SK-N-SH (cell line): ENCODE results near the gene PPIC. TPM values are rescaled to one million over a fixed set of nuclear protein-coding genes. Genes with fewer than 3 reads are reported as not detected.

Experiments
- CTCF ChIA-PET: fragments of 300-600, 350-600 bp; formaldehyde crosslinking; extraction: SDS; loops from one replicate; lab custom pipeline; 2021; lab: Yijun Ruan, JAX
- POLR2A ChIA-PET: fragments of 350-600 bp; sonication (Branson Sonifier 250); formaldehyde crosslinking; extraction: SDS; loops from one replicate; lab custom pipeline; 2020; ENCODE audit warnings: antibody characterized with exemption, inconsistent platforms; lab: Yijun Ruan, JAX
- DNase-seq: peaks from one replicate; pipeline ENCODE4 v3.0.0; 2012
- H2AFZ ChIP-seq: fragments of 200-600 bp; sonication (generic); 2 replicates; pipeline ENCODE4 v1.8.1; 2016; ENCODE audit warnings: antibody characterized with exemption, mild to moderate bottlenecking, low read depth
- H3F3A ChIP-seq: fragments of 200-600 bp; sonication (generic); replicated peaks from 2 replicates; pipeline ENCODE3; 2016; ENCODE audit warnings: antibody characterized with exemption, mild to moderate bottlenecking; ENCODE audit not compliant: insufficient read depth
- H3K27ac ChIP-seq, 2 experiments: fragments of 200-500 bp in 1 of 2; fragments of 200-600 bp in 1 of 2; sonication (Bioruptor generic) in 1 of 2; sonication (generic), shearing (Covaris generic) in 1 of 2; 2 replicates each; pipeline versions ENCODE4 v1.5.1 to v1.6.1; 2014 to 2016; ENCODE audit warnings: low read depth in 2 of 2, inconsistent platforms in 1 of 2, low read length in 1 of 2, mild to moderate bottlenecking in 1 of 2, mixed read lengths in 1 of 2
- H3K27me3 ChIP-seq: fragments of 200-600 bp; sonication (generic), shearing (Covaris generic); 2 replicates; pipeline ENCODE4 v1.6.1; 2016; ENCODE audit warnings: mixed run types; ENCODE audit not compliant: insufficient read depth
- H3K36me3 ChIP-seq, 2 experiments: fragments of 200-500 bp in 1 of 2; fragments of 200-600 bp in 1 of 2; sonication (Bioruptor generic) in 1 of 2; sonication (generic) in 1 of 2; replicated peaks in 1 of 2; 2 replicates each; pipeline versions ENCODE3 to v1.5.1; 2014 to 2016; ENCODE audit warnings: low read length in 1 of 2, mild to moderate bottlenecking in 1 of 2; ENCODE audit not compliant: insufficient read depth in 2 of 2, control insufficient read depth in 1 of 2
- H3K4me1 ChIP-seq, 2 experiments: fragments of 200-500 bp in 1 of 2; fragments of 200-600 bp in 1 of 2; sonication (Bioruptor generic) in 1 of 2; sonication (generic), shearing (Covaris generic) in 1 of 2; 2 replicates each; pipeline versions ENCODE4 v1.5.1 to v1.6.1; 2014 to 2016; ENCODE audit warnings: low read depth in 1 of 2, low read length in 1 of 2, mixed run types in 1 of 2; ENCODE audit not compliant: insufficient read depth in 2 of 2, control insufficient read depth in 1 of 2
- H3K4me2 ChIP-seq: fragments of 200-600 bp; sonication (generic), shearing (Covaris generic); 2 replicates; pipeline ENCODE4 v1.6.1; 2017; ENCODE audit warnings: mixed run types
- H3K4me3 ChIP-seq, 2 experiments: fragments of 200-500 bp in 1 of 2; fragments of 200-600 bp in 1 of 2; sonication (Bioruptor generic) in 1 of 2; sonication (generic), shearing (Covaris generic) in 1 of 2; 2 replicates each; pipeline versions ENCODE4 v1.5.1 to v1.8.1; 2014 to 2016; ENCODE audit warnings: low read depth in 2 of 2, inconsistent platforms in 1 of 2, low read length in 1 of 2, mild to moderate bottlenecking in 1 of 2, mixed read lengths in 1 of 2, moderate library complexity in 1 of 2
- H3K79me2 ChIP-seq: fragments of 200-600 bp; sonication (generic); 2 replicates; pipeline ENCODE4 v1.8.1; 2017; ENCODE audit warnings: mild to moderate bottlenecking; ENCODE audit not compliant: insufficient read depth
- H3K9ac ChIP-seq: fragments of 200-600 bp; sonication (generic); 2 replicates; pipeline ENCODE4 v1.6.1; 2017; ENCODE audit warnings: mixed run types
- H3K9me2 ChIP-seq: fragments of 200-600 bp; sonication (generic); 2 replicates; pipeline ENCODE4 v1.6.1; 2017; ENCODE audit warnings: mixed run types
- H3K9me3 ChIP-seq: fragments of 200-600 bp; sonication (generic); 2 replicates; pipeline ENCODE4 v1.6.1; 2017; ENCODE audit warnings: mixed run types, mild to moderate bottlenecking, moderate library complexity
- H4K20me1 ChIP-seq: fragments of 200-600 bp; sonication (generic); 2 replicates; pipeline ENCODE4 v1.6.1; 2017; ENCODE audit warnings: mild to moderate bottlenecking, mixed run types; ENCODE audit not compliant: insufficient read depth
- CHD2 ChIP-seq: fragments of 150-350 bp; IDR thresholded peaks from 2 replicates; pipeline ENCODE4 v1.6.1; 2018; ENCODE audit warnings: low read length; ENCODE audit not compliant: partially characterized antibody
- ELF1 ChIP-seq: IDR thresholded peaks from 2 replicates; pipeline ENCODE4 v1.4.0; 2012
- EP300 ChIP-seq, 2 experiments: IDR thresholded peaks; 2 replicates each; pipeline versions ENCODE4 v1.4.0 to v1.6.1; 2012; ENCODE audit warnings: borderline replicate concordance in 1 of 2, low read depth in 1 of 2, low read length in 1 of 2
- EZH2phosphoT487 ChIP-seq: fragments of 200-600 bp; sonication (generic); IDR thresholded peaks from 2 replicates; pipeline ENCODE4 v1.6.1; 2017; ENCODE audit warnings: low read depth, mixed run types, mild to moderate bottlenecking, antibody characterized with exemption, moderate library complexity, borderline replicate concordance
- FOXJ3 ChIP-seq: sonication (generic); formaldehyde crosslinking; IDR thresholded peaks from 2 replicates; pipeline ENCODE4 v1.5.1; 2020; ENCODE audit warnings: mild to moderate bottlenecking, missing genetic modification reagents
- GATA2 ChIP-seq: sonication (generic); formaldehyde crosslinking; IDR thresholded peaks from 2 replicates; pipeline ENCODE4 v1.5.0; 2020; ENCODE audit warnings: mild to moderate bottlenecking, missing genetic modification reagents
- JUND ChIP-seq: IDR thresholded peaks from 2 replicates; pipeline ENCODE4 v1.4.0; 2012
- MEF2A ChIP-seq: IDR thresholded peaks from 2 replicates; pipeline ENCODE4 v1.4.0; 2012; ENCODE audit warnings: low read depth, borderline replicate concordance
- MXI1 ChIP-seq: IDR thresholded peaks from 2 replicates; pipeline ENCODE4 v1.6.1; 2012; ENCODE audit warnings: mild to moderate bottlenecking, low read depth, low read length, improper control_type of control experiment
- NRF1 ChIP-seq: IDR thresholded peaks from 2 replicates; pipeline ENCODE4 v1.6.1; 2012; ENCODE audit warnings: low read depth, mild to moderate bottlenecking, low read length
- RAD21 ChIP-seq: IDR thresholded peaks from 2 replicates; pipeline ENCODE4 v1.6.1; 2012; ENCODE audit warnings: mild to moderate bottlenecking, low read length
- RCOR1 ChIP-seq: fragments of 150-350 bp; IDR thresholded peaks from 2 replicates; pipeline ENCODE4 v1.6.1; 2017; ENCODE audit warnings: antibody characterized with exemption, low read length
- REST ChIP-seq: IDR thresholded peaks from 2 replicates; pipeline ENCODE4 v1.6.1; 2012; ENCODE audit warnings: mild to moderate bottlenecking, low read depth, low read length, moderate library complexity
- RXRA ChIP-seq: IDR thresholded peaks from 2 replicates; pipeline ENCODE4 v1.4.0; 2012; ENCODE audit warnings: low read depth, mild to moderate bottlenecking, borderline replicate concordance
- SMC3 ChIP-seq: IDR thresholded peaks from 2 replicates; pipeline ENCODE4 v1.6.1; 2012; ENCODE audit warnings: low read depth, low read length, improper control_type of control experiment
- TAF1 ChIP-seq: IDR thresholded peaks from 2 replicates; pipeline ENCODE4 v1.6.1; 2012; ENCODE audit warnings: low read depth, mild to moderate bottlenecking, low read length, moderate library complexity, borderline replicate concordance
- TCF12 ChIP-seq: IDR thresholded peaks from 2 replicates; pipeline ENCODE4 v1.4.0; 2012
- USF1 ChIP-seq: IDR thresholded peaks from 2 replicates; pipeline ENCODE4 v1.4.0; 2012; ENCODE audit warnings: low read depth, borderline replicate concordance
- YY1 ChIP-seq: IDR thresholded peaks from 2 replicates; pipeline ENCODE4 v1.4.0; 2012; ENCODE audit warnings: low read depth, mild to moderate bottlenecking
- WGBS: methylation state at CpG from one replicate; pipeline ENCODE4 v1.1.6; 2017; ENCODE audit warnings: low lambda C conversion rate; 5-methylcytosine and 5-hydroxymethylcytosine counted together
- polyA plus RNA-seq, 3 experiments: library from polyadenylated mRNA; depleted of rRNA; stranded (reverse); fragments of >200 nt; gene quantifications; 2 replicates each; pipeline ENCODE4 v1.2.3, GENCODE V29; 2012
- TF ChIP-seq, protein P1 (sequence below): fragments of 150-350 bp; IDR thresholded peaks from 2 replicates; pipeline ENCODE4 v1.6.1; 2017; ENCODE audit warnings: antibody characterized with exemption, low read length, low read depth, borderline replicate concordance

PPIC gene
- polyA plus RNA-seq, 1 of the 3 experiments (the other 2 are of a cell fraction), result 55.1 TPM

- Histone ChIP-seq H3K9ac (no peak overlapping the region), H3K9me2 (0 out of 2 replicates have a peak, but pooled peaks cover 5% of the 10 kb centered on the region), H3K4me3 (no peak overlapping the region), H3K9me3 (no peaks in the 10 kb centered on the region; the same call in 1 of the 2 replicates), H3K36me3 (no peaks in the 10 kb centered on the region), H3K4me1 (no peaks in the 10 kb centered on the region), H3F3A (peaks cover 3% of the 10 kb centered on the region), H3K27me3 (no peaks in the 10 kb centered on the region), H3K27ac (no peak overlapping the region), H3K79me2 (no peaks in the 10 kb centered on the region), H4K20me1 (no peaks in the 10 kb centered on the region), H2AFZ (no peak overlapping the region), H3K4me2 (no peak overlapping the region)
- no peak for TF ChIP-seq MEF2A
- no peak for TF ChIP-seq RXRA
- TF ChIP-seq EP300 (IDR thresholded peaks at IDR 0.05; ENCODE audit: borderline replicate concordance in 1 of 2, low read depth in 1 of 2, low read length in 1 of 2), result no peak
- no peak for TF ChIP-seq GATA2 (CRISPR knock-in tag)
- no peak for TF ChIP-seq NRF1
- TF ChIP-seq EZH2phosphoT487, result no peak
- TF ChIP-seq, protein P1, sequence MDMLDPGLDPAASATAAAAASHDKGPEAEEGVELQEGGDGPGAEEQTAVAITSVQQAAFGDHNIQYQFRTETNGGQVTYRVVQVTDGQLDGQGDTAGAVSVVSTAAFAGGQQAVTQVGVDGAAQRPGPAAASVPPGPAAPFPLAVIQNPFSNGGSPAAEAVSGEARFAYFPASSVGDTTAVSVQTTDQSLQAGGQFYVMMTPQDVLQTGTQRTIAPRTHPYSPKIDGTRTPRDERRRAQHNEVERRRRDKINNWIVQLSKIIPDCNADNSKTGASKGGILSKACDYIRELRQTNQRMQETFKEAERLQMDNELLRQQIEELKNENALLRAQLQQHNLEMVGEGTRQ, result no peak
- TF ChIP-seq JUND, result no peak
- no peak for TF ChIP-seq TAF1
- TF ChIP-seq MXI1, result no peak
- TF ChIP-seq ELF1, result no peak
- ChIA-PET CTCF (interaction anchor here (0.8 kb wide), 1 partner anchor 13 kb away, joined by 3 read pairs; no protein-coding TSS in a partner anchor), POLR2A (no interaction called here)
- no peak for DNase-seq
These were observed 22.9 kb upstream of the PPIC start for GRCh38 chr5:123059455-123059854.

- Histone ChIP-seq H3K4me3 (no peak overlapping the region), H3K4me2 (no peak overlapping the region), H4K20me1 (no peaks in the 10 kb centered on the region), H3F3A (no peaks in the 10 kb centered on the region)
- POLR2A ChIA-PET, result no interaction called here
- DNase-seq, result no peak
- TF ChIP-seq RCOR1 (no peak), REST (no peak), GATA2 (CRISPR knock-in tag) (no peak), TCF12 (no peak), MEF2A (no peak), CHD2 (no peak), EP300 (IDR thresholded peaks at IDR 0.05; ENCODE audit: borderline replicate concordance in 1 of 2, low read depth in 1 of 2, low read length in 1 of 2) (no peak), USF1 (no peak), SMC3 (no peak), ELF1 (no peak), TAF1 (no peak), FOXJ3 (CRISPR knock-in tag) (no peak), YY1 (no peak), RAD21 (no peak)
- TF ChIP-seq, all 33 proteins: peak for 0
- H2AFZ ChIP-seq, result no peak overlapping the region
- H3K79me2 ChIP-seq, result no peaks in the 10 kb centered on the region
- 16% methylated on average over 2 of the region's 2 CpGs for WGBS
- H3K4me1 ChIP-seq, result no peaks in the 10 kb centered on the region
- H3K27ac ChIP-seq, result no peak overlapping the region
- H3K9ac ChIP-seq, result no peak overlapping the region
- H3K9me2 ChIP-seq, result no peaks in the 10 kb centered on the region
- no peaks in the 10 kb centered on the region for H3K36me3 ChIP-seq
- CTCF ChIA-PET, result no interaction called here
- H3K9me3 ChIP-seq, result peaks cover 7% of the 10 kb centered on the region; the same call in 1 of the 2 replicates
- H3K27me3 ChIP-seq, result no peaks in the 10 kb centered on the region
These were observed 14.7 kb upstream of the PPIC start for GRCh38 chr5:123051206-123051605.
